Lung (tissue), 12 donors: ENCODE measurements around the gene JAG2. TPM values are rescaled to one million over a fixed set of nuclear protein-coding genes. Genes with fewer than 3 reads are reported as not detected.
A peak's percentile ranks its signal among the peaks of the same experiment; 100 is the strongest.

Experiments used
- ATAC-seq: fragments of 200-7000 bp; cut with Tn5 transposase; one replicate; pipeline ENCODE4 v1.9.1; 2020; ENCODE audit warnings: moderate number of reproducible peaks; ENCODE audit not compliant: insufficient read depth, low FRiP score
- DNase-seq, 3 donors: peaks; one replicate each; pipeline ENCODE4 v3.0.0-alpha.2; 2013 to 2017
- H3K27ac ChIP-seq, 2 donors: one replicate each; pipeline ENCODE4 v1.5.1; 2013; ENCODE audit warnings: mild to moderate bottlenecking in 2 of 2, moderate library complexity in 2 of 2, control low read depth in 1 of 2, inconsistent platforms in 1 of 2, low read depth in 1 of 2, low read length in 1 of 2
- H3K27me3 ChIP-seq, 3 donors: one replicate each; pipeline ENCODE4 v1.5.1; 2013; ENCODE audit warnings: low read length in 2 of 3; ENCODE audit not compliant: control insufficient read depth in 3 of 3, insufficient read depth in 3 of 3
- H3K36me3 ChIP-seq, 4 donors: one replicate each; pipeline ENCODE4 v1.5.1; 2013; ENCODE audit warnings: low read length in 4 of 4, mild to moderate bottlenecking in 1 of 4, moderate library complexity in 1 of 4; ENCODE audit not compliant: control insufficient read depth in 4 of 4, insufficient read depth in 4 of 4
- H3K4me1 ChIP-seq, 5 donors: one replicate each; pipeline ENCODE4 v1.5.1; 2013; ENCODE audit warnings: low read length in 5 of 5, mild to moderate bottlenecking in 2 of 5, moderate library complexity in 1 of 5; ENCODE audit not compliant: control insufficient read depth in 5 of 5, insufficient read depth in 5 of 5
- H3K4me3 ChIP-seq: one replicate; pipeline ENCODE4 v1.5.1; 2013; ENCODE audit warnings: mild to moderate bottlenecking, control low read depth, moderate library complexity
- H3K9ac ChIP-seq, 2 donors: one replicate each; pipeline ENCODE4 v1.5.1; 2013; ENCODE audit warnings: low read length in 2 of 2, control low read depth in 1 of 2; ENCODE audit not compliant: insufficient read depth in 1 of 2
- H3K9me3 ChIP-seq, 4 donors: one replicate each; pipeline ENCODE4 v1.5.1; 2013; ENCODE audit warnings: low read length in 3 of 4, mild to moderate bottlenecking in 1 of 4, moderate library complexity in 1 of 4; ENCODE audit not compliant: control insufficient read depth in 4 of 4, insufficient read depth in 3 of 4
- WGBS, 2 donors: extraction: QIAGEN DNeasy Blood & Tissue Kit; methylation state at CpG; one replicate each; pipeline ENCODE4 v1.1.7; 2013; 5-methylcytosine and 5-hydroxymethylcytosine counted together
- polyA plus RNA-seq, 2 donors: library from polyadenylated mRNA; stranded (reverse); fragments of 200-250 nt; gene quantifications; one replicate each; pipeline ENCODE4 v1.2.1, GENCODE V29; 2013
- total RNA-seq, 2 donors: library from RNA; depleted of rRNA in 1 of 2; stranded (reverse); fragments of >200 nt in 1 of 2; gene quantifications; one replicate each; pipeline ENCODE4 v1.2.1, GENCODE V29; 2014 to 2021
- TF ChIP-seq, protein P1 (sequence below): IDR thresholded peaks from 2 replicates; pipeline ENCODE4 v1.5.1; 2012; ENCODE audit warnings: mild to moderate bottlenecking; ENCODE audit errors: control extremely low read depth, extremely low read depth
- donor health status: control.
- donor health status: control.
- donor health status: Bipolar disorder and iron deficiency.
- donor health status: healthy.
- donor health status: DM: yes; HTN: yes; CAD: no.

The JAG2 gene
- total and polyA plus RNA-seq, 4 donors: 14.1 to 35.1 (median 27.8) TPM

DNA sequence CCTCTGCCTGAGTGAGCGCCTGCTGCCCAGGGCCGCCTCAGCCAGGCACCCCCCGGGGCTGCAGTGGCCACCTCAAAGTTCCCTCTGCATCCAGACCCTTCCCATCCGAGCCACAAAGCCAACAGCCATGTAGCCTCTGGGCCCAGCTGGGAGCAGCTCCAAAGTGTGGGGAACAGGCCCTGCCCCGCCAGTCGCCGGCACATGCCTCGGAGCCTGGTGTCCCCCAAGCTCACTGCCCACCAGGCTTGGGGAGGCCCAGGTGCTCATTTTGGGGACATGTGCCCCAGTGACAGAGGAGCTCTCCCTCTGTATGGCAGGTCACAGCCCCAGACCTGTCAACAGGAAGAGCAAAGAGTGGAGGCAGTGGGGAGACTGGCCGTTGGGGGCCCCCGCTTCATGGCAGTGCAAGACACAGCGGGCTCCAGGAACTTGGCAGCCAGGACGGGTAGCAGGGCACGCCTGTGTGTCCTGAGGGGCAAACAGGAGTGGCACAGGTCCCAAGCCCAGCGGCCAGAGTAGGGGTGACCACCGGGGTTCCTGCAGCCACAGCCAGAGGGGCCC is 29.9 kb downstream of the JAG2 start:
- DNase-seq (peak in 1 of 3 donors; percentile 1), ATAC-seq (no peak)
- H3K4me1 ChIP-seq: no peaks in the 10 kb centered on the region
- no peak overlapping the region for H3K4me3 ChIP-seq
- 93 to 98% methylated on average over 15 of the region's 15 CpGs for WGBS, 2 donors
- peaks cover 0 to 14% (median 2%) of the 10 kb centered on the region in 4 donors for H3K9me3 ChIP-seq
- peaks cover 0 to 13% (median under 1%) of the 10 kb centered on the region in 4 donors for H3K36me3 ChIP-seq
- H3K9ac ChIP-seq: no peak overlapping the region
- H3K27me3 ChIP-seq: no peaks in the 10 kb centered on the region
- H3K27ac ChIP-seq: no peak overlapping the region
- TF ChIP-seq, protein P1, sequence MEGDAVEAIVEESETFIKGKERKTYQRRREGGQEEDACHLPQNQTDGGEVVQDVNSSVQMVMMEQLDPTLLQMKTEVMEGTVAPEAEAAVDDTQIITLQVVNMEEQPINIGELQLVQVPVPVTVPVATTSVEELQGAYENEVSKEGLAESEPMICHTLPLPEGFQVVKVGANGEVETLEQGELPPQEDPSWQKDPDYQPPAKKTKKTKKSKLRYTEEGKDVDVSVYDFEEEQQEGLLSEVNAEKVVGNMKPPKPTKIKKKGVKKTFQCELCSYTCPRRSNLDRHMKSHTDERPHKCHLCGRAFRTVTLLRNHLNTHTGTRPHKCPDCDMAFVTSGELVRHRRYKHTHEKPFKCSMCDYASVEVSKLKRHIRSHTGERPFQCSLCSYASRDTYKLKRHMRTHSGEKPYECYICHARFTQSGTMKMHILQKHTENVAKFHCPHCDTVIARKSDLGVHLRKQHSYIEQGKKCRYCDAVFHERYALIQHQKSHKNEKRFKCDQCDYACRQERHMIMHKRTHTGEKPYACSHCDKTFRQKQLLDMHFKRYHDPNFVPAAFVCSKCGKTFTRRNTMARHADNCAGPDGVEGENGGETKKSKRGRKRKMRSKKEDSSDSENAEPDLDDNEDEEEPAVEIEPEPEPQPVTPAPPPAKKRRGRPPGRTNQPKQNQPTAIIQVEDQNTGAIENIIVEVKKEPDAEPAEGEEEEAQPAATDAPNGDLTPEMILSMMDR: no peak

DNA sequence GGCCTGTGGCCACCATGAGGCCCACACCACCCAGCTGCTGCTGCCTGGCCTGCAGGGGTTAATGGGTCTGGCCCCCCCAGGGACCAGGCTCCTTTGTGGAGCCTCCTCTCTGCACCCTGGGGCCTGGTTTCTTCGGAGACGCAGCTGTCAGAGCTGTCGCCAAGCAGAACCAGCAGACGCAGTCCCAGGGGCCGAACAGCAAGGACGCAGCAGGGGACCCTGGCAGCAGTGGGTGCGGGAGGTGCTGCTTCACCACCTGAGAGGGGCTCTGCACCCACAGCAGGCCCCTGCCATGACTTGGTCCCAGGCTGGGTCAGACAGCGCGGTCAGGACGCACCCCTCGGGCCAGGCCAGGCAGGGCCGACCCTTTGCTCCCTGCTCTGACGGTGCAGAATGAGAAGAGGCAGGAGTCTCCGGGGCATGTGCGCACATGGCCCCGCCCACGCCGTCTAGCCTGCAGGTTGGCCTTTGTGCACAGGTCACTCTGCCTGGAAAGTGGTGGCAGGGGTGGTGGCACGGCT is 30.5 kb downstream of the JAG2 start:
- 91 to 94% methylated on average over 17 to 19 of the region's 19 CpGs for WGBS, 2 donors
- Histone ChIP-seq H3K4me3 (no peak overlapping the region), H3K4me1 (no peaks in the 10 kb centered on the region), H3K36me3 (peaks cover 0 to 7% (median under 1%) of the 10 kb centered on the region in 4 donors), H3K27me3 (no peaks in the 10 kb centered on the region), H3K9me3 (peaks cover 0 to 14% (median 2%) of the 10 kb centered on the region in 4 donors), H3K27ac (no peak overlapping the region), H3K9ac (no peak overlapping the region)
- DNase-seq (no peak), ATAC-seq (no peak)
- TF ChIP-seq, protein P1: no peak

DNA sequence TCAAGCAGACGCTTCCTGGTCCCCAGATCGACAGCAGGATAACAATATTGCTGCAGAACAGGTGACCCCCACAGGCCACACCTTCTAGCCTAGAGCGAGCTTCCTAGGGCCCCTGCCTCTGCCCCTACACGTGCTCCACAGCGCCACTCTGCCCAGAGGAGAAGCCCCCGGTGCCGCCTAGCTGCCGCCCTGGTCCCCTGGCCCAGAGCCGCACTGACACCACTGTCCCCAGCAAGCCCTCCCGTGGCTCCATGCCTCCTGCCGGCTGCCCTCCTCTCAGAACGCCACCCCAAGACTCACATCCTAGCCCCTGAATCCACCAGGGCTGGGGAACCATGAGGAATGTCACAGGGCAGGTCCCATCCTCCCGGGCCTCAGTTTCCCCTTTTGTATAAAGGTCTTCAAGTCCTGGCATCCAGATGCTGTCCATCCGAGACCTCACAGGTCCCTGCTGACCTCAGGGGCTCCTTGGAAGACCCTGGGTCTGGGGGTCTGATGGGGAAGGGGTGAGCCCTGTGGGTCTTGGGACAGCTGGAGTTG is 31.0 kb downstream of the JAG2 start:
- Histone ChIP-seq H3K4me3 (no peak overlapping the region), H3K27ac (no peak overlapping the region), H3K27me3 (peaks cover 0 to 2% (median 0%) of the 10 kb centered on the region in 3 donors), H3K9me3 (peaks cover 0 to 14% (median 2%) of the 10 kb centered on the region in 4 donors), H3K9ac (no peak overlapping the region), H3K4me1 (no peaks in the 10 kb centered on the region), H3K36me3 (peaks cover 0 to 7% (median under 1%) of the 10 kb centered on the region in 4 donors)
- no peak for ATAC-seq
- DNase-seq: peak in 1 of 3 donors; percentile 7
- TF ChIP-seq, protein P1: no peak
- WGBS, 2 donors: 87% methylated on average over 14 of the region's 14 CpGs
